T-helper 2 cell treated with Interferon-gamma antibody and Interleukin-4, amounts not matched to agents 5 μg/mL and 100 μg/mL, for 36 hours (primary cell): ENCODE results near the gene ALCAM.

Source experiments
- DNase-seq: peaks from one replicate; pipeline ENCODE4 v3.0.0; 2021; ENCODE audit warnings: low spot score
- H3K27ac Mint-ChIP-seq: one replicate; pipeline ENCODE4 v1.8.0; 2021; ENCODE audit warnings: mild to moderate bottlenecking, mixed read lengths
- H3K27me3 Mint-ChIP-seq: one replicate; pipeline ENCODE4 v1.8.0; 2021; ENCODE audit warnings: low read depth, mixed read lengths
- H3K36me3 Mint-ChIP-seq: one replicate; pipeline ENCODE4 v1.8.0; 2021; ENCODE audit warnings: low read depth, mixed read lengths
- H3K4me1 Mint-ChIP-seq: one replicate; pipeline ENCODE4 v1.8.0; 2021; ENCODE audit warnings: low read depth, mixed read lengths
- H3K4me3 Mint-ChIP-seq: one replicate; pipeline ENCODE4 v1.8.0; 2022; ENCODE audit warnings: mild to moderate bottlenecking, moderate library complexity, mixed read lengths
- H3K9me3 Mint-ChIP-seq: one replicate; pipeline ENCODE4 v1.8.0; 2021; ENCODE audit warnings: mixed read lengths

Gene ALCAM

DNA sequence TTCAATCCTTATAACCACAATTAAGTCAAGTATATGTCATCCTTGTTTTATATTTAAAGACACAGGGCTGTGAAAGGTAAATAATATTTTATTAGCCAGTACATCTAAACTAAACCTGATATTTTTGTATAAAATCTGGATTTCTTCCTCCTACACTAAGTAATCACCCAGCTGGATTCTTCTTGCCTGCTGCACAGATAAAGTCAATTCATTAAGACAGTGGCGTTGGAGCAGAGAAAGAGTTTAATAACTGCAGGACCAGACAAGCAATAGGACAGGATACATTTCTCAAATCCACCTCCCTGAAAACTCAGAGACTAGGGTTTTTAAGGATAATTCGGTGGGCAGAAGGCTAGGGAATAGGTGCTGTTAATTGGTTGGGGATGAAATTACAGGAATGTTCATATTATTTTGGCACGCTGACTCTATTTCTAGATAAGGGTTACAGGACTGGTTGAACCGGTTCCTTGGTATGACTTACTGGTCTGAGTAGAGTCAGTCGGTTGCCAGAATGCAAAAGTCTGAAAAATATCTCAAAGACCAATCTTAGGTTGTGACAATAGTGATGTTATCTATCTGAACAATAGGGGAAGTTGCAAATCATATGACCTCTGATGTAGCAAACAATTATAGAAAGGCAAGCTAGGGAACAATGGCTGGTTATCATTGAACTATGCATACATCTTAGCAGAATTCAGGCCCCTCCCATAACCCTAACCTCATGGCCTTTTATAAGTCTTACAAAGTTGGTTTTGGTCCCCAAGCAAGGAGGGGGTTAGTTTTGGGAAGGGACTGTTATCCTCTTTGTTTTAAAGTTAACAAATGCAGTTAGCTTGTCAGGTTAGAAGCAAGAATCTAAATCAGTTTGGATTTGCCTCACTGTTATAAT is 244.8 kb downstream of the ALCAM start:
- H3K4me1 Mint-ChIP-seq = no peaks in the 10 kb centered on the region
- no peaks in the 10 kb centered on the region for H3K27me3 Mint-ChIP-seq
- H3K4me3 Mint-ChIP-seq = no peak overlapping the region
- no peaks in the 10 kb centered on the region for H3K9me3 Mint-ChIP-seq
- DNase-seq = no peak
- H3K27ac Mint-ChIP-seq = no peak overlapping the region
- H3K36me3 Mint-ChIP-seq = no peaks in the 10 kb centered on the region

DNA sequence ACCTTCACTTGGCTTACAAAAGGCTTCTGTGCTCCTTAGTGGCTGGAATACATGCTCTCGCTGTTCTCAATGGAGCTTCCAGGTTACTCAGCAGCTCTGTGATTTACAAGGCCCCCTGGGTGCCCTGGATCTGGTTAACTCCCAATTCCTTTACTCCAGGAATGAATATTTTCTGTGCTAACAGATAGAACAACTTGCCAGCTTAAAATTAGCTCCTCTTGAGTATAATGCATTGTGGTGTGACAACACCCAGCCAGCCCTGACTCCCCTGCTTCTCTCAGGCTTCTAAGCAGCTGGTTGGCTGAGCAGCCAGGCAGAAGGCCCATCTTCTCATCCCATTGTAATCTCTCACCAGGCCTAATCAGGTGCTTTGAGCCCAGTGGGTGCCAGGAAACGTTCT is 246.4 kb downstream of the ALCAM start:
- Mint-ChIP-seq H3K4me3 (no peak overlapping the region), H3K27ac (no peak overlapping the region), H3K36me3 (no peaks in the 10 kb centered on the region), H3K4me1 (no peaks in the 10 kb centered on the region), H3K9me3 (no peaks in the 10 kb centered on the region), H3K27me3 (no peaks in the 10 kb centered on the region)
- DNase-seq = no peak

DNA sequence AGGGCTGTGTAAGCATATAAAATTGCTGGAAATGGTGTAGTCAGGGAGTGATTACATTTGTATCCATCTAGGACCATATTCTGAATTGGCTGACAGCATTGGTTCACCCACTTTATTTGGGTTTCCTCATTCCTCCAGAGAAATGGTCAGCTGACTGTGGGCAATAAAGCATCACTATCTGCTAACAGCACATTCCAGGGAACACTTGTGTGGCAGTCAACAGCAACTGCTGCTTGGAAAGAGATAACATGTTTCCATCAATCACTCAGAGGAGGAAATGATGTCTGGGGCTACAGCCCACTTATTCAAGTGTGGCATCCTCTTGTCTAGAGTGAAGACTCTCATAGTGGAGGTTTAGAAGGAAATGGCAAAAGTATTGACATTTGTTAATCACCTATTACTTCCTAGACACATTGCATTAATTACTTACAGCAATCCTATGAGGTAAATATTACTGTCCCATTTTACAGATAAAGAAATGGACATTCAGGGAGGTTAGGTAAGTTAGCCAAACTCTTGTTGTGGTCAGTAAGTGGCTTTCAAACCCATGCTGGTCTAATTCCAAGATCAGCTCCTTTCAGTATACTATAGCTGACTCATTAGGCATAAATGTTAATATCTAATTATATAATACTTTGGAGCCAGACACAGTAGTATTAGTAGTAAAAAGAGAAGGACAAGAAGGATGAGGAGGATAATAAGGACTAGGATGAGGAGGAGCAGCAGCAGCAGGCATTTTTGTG is 247.8 kb downstream of the ALCAM start:
- Mint-ChIP-seq H3K36me3 (no peaks in the 10 kb centered on the region), H3K27me3 (no peaks in the 10 kb centered on the region), H3K9me3 (no peaks in the 10 kb centered on the region), H3K4me1 (no peaks in the 10 kb centered on the region), H3K4me3 (no peak overlapping the region), H3K27ac (no peak overlapping the region)
- DNase-seq = no peak

DNA sequence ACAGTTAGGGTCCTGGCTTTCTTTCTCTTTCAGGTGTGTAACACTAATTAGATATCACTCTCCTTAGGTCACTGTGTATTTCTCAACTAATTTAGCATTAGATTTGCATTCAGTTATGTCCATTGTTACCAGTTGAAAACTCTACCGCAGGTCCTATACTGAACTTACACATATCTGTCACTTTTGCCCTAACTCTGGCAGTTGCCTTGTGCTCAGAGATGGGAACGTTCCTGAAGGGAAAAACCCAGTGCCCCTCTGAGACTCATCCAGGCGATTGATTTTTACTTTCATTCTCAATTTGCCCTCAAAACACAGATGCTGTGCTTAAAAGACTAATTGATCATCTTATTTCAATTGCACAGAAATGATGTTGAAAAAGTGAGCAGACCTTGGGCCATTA is 249.1 kb downstream of the ALCAM start:
- DNase-seq = no peak
- Mint-ChIP-seq H3K4me1 (no peaks in the 10 kb centered on the region), H3K27ac (no peak overlapping the region), H3K4me3 (no peak overlapping the region), H3K36me3 (no peaks in the 10 kb centered on the region), H3K9me3 (no peaks in the 10 kb centered on the region), H3K27me3 (no peaks in the 10 kb centered on the region)

DNA sequence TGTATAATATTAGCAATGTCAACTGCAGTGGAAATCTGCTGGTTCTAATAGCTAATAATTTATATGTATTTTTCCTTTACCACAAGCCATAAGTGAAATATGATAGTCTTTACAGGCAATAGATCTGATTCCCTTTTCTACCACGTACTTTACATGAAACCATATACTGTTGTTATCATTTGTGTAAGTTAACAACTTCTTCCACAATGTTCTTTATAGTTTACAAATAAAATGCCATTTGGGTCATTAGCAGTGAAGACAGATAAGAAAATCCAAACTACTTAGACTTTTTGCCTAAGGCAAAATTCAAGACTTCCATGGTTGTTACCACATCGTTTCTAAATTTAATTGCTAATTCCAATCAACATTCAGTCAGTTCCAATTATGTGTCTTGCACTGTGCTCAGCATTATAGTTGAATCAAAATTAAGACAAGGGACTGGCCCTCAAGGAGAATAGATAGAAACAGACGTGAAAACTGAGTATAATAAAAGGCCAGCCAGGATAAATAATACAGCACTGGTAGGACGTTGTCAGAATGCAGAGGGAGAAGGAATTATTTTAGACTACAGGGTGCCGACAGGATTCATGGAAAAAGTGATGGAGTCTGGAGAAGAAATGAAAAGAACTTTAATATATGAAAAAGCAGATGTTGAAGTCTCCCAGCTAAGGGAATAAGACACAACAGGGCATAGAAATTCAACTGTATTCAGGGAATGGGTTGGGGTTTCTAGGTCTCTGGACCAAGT is 249.8 kb downstream of the ALCAM start:
- H3K9me3 Mint-ChIP-seq = no peaks in the 10 kb centered on the region
- no peaks in the 10 kb centered on the region for H3K4me1 Mint-ChIP-seq

DNA sequence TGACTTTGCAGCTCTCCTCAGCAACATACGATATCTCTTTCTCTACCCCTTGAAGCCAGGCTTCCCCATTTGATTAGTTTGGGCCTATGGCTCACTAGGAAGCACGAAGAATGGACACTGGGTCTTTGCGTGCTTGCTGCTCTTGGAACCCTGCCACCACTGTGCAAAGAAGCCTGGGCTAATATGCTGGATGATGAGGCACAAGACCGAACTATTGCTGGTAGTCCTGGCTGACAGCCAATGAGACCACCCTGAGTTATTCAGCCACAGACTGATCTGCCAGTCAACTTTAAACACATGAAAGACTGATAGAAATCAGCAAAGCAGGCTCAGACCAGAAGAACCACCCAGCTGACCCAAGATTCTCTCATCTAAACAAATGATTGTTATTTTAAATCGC is 251.8 kb downstream of the ALCAM start:
- no peaks in the 10 kb centered on the region for H3K9me3 Mint-ChIP-seq

More for the DNA sequence above, 249.8 kb downstream of the ALCAM start:
- no peaks in the 10 kb centered on the region for H3K36me3 Mint-ChIP-seq
- H3K4me3 Mint-ChIP-seq = no peak overlapping the region
- no peaks in the 10 kb centered on the region for H3K27me3 Mint-ChIP-seq
- no peak overlapping the region for H3K27ac Mint-ChIP-seq
- DNase-seq = no peak

DNA sequence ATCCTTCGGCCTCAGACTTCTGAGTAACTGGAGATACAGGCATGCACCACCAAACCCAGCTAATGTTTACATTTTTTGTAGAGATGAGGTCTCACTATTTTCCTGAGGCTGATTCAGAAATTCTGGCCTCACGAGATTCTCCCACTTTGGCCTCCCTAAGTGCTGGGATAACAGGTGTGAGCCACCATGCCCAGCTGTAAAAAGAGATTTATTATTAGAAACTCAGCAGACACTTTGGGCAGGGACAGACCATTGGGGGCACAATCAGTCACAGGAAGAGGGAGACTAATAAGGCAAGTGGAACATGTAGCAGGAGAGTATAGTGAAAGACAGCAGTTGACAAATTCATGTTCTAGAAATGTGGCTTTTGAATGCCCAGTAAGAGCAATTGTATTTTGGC is 252.9 kb downstream of the ALCAM start:
- Mint-ChIP-seq H3K27ac (no peak overlapping the region), H3K9me3 (no peaks in the 10 kb centered on the region), H3K4me3 (no peak overlapping the region), H3K27me3 (no peaks in the 10 kb centered on the region), H3K4me1 (no peaks in the 10 kb centered on the region), H3K36me3 (no peaks in the 10 kb centered on the region)
- DNase-seq = no peak

More for the DNA sequence above, 251.8 kb downstream of the ALCAM start:
- Mint-ChIP-seq H3K36me3 (no peaks in the 10 kb centered on the region), H3K27ac (no peak overlapping the region), H3K4me3 (no peak overlapping the region), H3K27me3 (no peaks in the 10 kb centered on the region), H3K4me1 (no peaks in the 10 kb centered on the region)
- no peak for DNase-seq

DNA sequence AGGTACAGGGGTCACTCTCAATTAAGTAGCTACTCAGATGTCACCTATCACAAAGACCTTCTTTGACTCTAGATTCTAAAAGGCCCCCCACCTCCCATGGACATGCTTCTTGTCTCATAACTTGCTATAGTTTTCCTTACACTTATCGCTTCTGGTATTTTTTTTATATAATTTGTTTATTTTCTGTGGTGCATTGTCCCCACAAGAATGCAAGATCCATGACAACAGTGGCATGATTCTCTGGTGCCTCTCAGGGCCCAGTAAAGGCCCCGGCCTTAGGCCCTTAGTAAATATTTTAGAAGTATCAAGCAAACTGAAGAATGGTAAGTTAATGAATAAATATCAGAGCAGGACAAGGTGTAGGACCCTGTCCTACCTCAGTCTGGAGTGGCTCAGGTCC is 253.5 kb downstream of the ALCAM start:
- no peaks in the 10 kb centered on the region for H3K27me3 Mint-ChIP-seq
- DNase-seq = no peak
- no peak overlapping the region for H3K27ac Mint-ChIP-seq
- H3K36me3 Mint-ChIP-seq = no peaks in the 10 kb centered on the region
- H3K9me3 Mint-ChIP-seq = no peaks in the 10 kb centered on the region
- no peak overlapping the region for H3K4me3 Mint-ChIP-seq
- no peaks in the 10 kb centered on the region for H3K4me1 Mint-ChIP-seq

DNA sequence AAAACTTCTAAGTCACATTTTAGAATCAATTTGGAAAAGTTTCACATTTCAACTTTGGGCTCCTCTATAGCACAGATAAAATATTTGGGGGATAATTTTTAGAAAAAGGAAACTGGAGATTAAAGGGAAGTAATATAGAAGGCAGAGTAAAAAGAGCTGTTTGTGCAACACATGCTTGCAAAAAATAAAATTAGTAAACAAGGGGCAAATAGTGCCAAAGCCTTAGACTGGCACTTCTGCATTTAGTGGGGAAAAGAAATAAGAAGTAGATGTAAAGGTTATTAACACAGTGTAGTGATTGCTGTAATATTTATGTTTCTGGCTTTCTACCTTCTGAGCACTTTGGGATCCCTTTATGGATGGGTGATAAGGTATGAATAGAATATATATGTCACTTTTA is 255.5 kb downstream of the ALCAM start:
- Mint-ChIP-seq H3K9me3 (no peaks in the 10 kb centered on the region), H3K27ac (no peak overlapping the region), H3K27me3 (no peaks in the 10 kb centered on the region), H3K4me3 (no peak overlapping the region), H3K36me3 (no peaks in the 10 kb centered on the region), H3K4me1 (no peaks in the 10 kb centered on the region)
- DNase-seq = no peak
